K562 (cell line): ENCODE data around the gene SEC14L3. TPM values are rescaled to one million over a fixed set of nuclear protein-coding genes. Genes with fewer than 3 reads are reported as not detected.
A peak's percentile ranks its signal among the peaks of the same experiment; 100 is the strongest.

Experiments used
- ATF6 ChIP-seq: sonication (generic); formaldehyde crosslinking; IDR thresholded peaks from 2 replicates; pipeline ENCODE4 v1.4.0; 2020; ENCODE audit warnings: mild to moderate bottlenecking, missing genetic modification reagents
- BHLHE40 ChIP-seq: IDR thresholded peaks from 2 replicates; pipeline ENCODE4 v1.6.1; 2011; ENCODE audit warnings: low read length, improper control_type of control experiment
- CC2D1A ChIP-seq: fragments of 450-650 bp; IDR thresholded peaks from 2 replicates; pipeline ENCODE4 v1.6.1; 2017; ENCODE audit warnings: mild to moderate bottlenecking
- GATAD2A ChIP-seq: fragments of 450-650 bp; IDR thresholded peaks from 2 replicates; pipeline ENCODE4 v1.6.1; 2017
- ID3 ChIP-seq, 2 experiments: fragments of 250-450 bp in 1 of 2; fragments of 450-650 bp in 1 of 2; sonication (Bioruptor Pico) in 1 of 2; IDR thresholded peaks; 2 replicates each; pipeline versions ENCODE4 v1.6.1 to v1.8.0; 2016 to 2021; ENCODE audit warnings: mild to moderate bottlenecking in 2 of 2, moderate library complexity in 2 of 2, missing compliant biosample characterization in 1 of 2, missing genetic modification characterization in 1 of 2
- JUN ChIP-seq, 2 experiments: sonication (generic) in 1 of 2; formaldehyde crosslinking in 1 of 2; IDR thresholded peaks; 2 replicates each; pipeline versions ENCODE4 v1.6.1 to v1.8.0; 2012 to 2022; ENCODE audit warnings: borderline replicate concordance in 2 of 2, mild to moderate bottlenecking in 2 of 2, improper control_type of control experiment in 1 of 2, low read depth in 1 of 2, low read length in 1 of 2, missing genetic modification reagents in 1 of 2
- MAX ChIP-seq: sonication (generic); formaldehyde crosslinking; IDR thresholded peaks from 2 replicates; pipeline ENCODE4 v1.9.0; 2022; ENCODE audit warnings: mild to moderate bottlenecking, missing genetic modification reagents
- MCM3 ChIP-seq: fragments of 450-650 bp; IDR thresholded peaks from 2 replicates; pipeline ENCODE4 v1.6.1; 2016
- MIER1 ChIP-seq: fragments of 450-650 bp; IDR thresholded peaks from 2 replicates; pipeline ENCODE4 v1.6.1; 2016; ENCODE audit warnings: antibody characterized with exemption, mild to moderate bottlenecking, low read depth
- POLR3A ChIP-seq: IDR thresholded peaks from 2 replicates; pipeline ENCODE4 v1.6.1; 2011; ENCODE audit warnings: borderline replicate concordance, mild to moderate bottlenecking, moderate library complexity; ENCODE audit not compliant: insufficient read length, insufficient read depth; ENCODE audit errors: extremely low read depth
- RB1 ChIP-seq: fragments of 450-650 bp; IDR thresholded peaks from 2 replicates; pipeline ENCODE4 v1.6.1; 2017; ENCODE audit warnings: low read depth, mild to moderate bottlenecking
- THAP7 ChIP-seq: fragments of 250-450 bp; sonication (Bioruptor Pico); IDR thresholded peaks from 2 replicates; pipeline ENCODE4 v1.5.0; 2021
- USF2 ChIP-seq: sonication (generic); formaldehyde crosslinking; IDR thresholded peaks from 2 replicates; pipeline ENCODE4 v1.5.0; 2020; ENCODE audit warnings: missing genetic modification reagents
- ZBTB2 ChIP-seq: fragments of 450-650 bp; IDR thresholded peaks from 2 replicates; pipeline ENCODE4 v1.6.1; 2016; ENCODE audit warnings: antibody characterized with exemption
- ZEB2 ChIP-seq: fragments of 450-650 bp; IDR thresholded peaks from 2 replicates; pipeline ENCODE4 v1.6.1; 2016
- ZNF133 ChIP-seq: fragments of 250-450 bp; sonication (Bioruptor Pico); IDR thresholded peaks from 2 replicates; pipeline ENCODE4 v1.4.0; 2020; ENCODE audit warnings: mild to moderate bottlenecking
- ZNF324 ChIP-seq: fragments of 250-450 bp; sonication (Bioruptor Pico); IDR thresholded peaks from 2 replicates; pipeline ENCODE4 v1.4.0; 2020; ENCODE audit warnings: mild to moderate bottlenecking
- polyA plus RNA-seq, 8 experiments: library from polyadenylated mRNA; depleted of rRNA in 4 of 8; stranded (reverse) in 5 of 8; unstranded in 3 of 8; fragments of >200 nt; fragmentation: Nextera tagmentation in 2 of 8; fragmentation: Illumina TruSeq in 1 of 8; extraction: Ambion mirVana in 2 of 8; extraction: Trizol in 1 of 8; gene quantifications; 2 replicates each; pipeline versions ENCODE4 v1.2.1 to v1.2.3, GENCODE V29; 2011 to 2014; ENCODE audit warnings: inconsistent platforms in 1 of 8, missing spikeins in 1 of 8
- total RNA-seq, 7 experiments: library from RNA; depleted of rRNA in 6 of 7; stranded (reverse); fragments of >200 nt in 6 of 7; fragmentation: Illumina TruSeq in 2 of 7; extraction: Trizol in 2 of 7; gene quantifications; 2 replicates each; pipeline versions ENCODE4 v1.2.1 to v1.2.3, GENCODE V29; 2011 to 2021; ENCODE audit warnings: low replicate concordance in 1 of 7

SEC14L3 gene
- total and polyA plus RNA-seq, 9 of the 15 experiments (the other 6 are each of a cell fraction or from before 2014, with no cell fraction given), result not detected

GRCh38 chr22:30425616-30426387, 46.0 kb downstream of the SEC14L3 start, which contains the start of gene MTFP1 (continued):
- no peak for TF ChIP-seq ID3 (CRISPR knock-in tag; IDR thresholded peaks at IDR 0.05)
- no peak for TF ChIP-seq ID3 (tag; IDR thresholded peaks at IDR 0.05)
- no peak for TF ChIP-seq CC2D1A
- TF ChIP-seq GATAD2A, result no peak
- TF ChIP-seq ZBTB2, result no peak
- peak; percentile 52; the same call in 1 of the 2 replicates for TF ChIP-seq MAX
- TF ChIP-seq POLR3A, result no peak
- no peak for TF ChIP-seq ZNF133 (CRISPR knock-in tag)
- TF ChIP-seq ZNF324 (CRISPR knock-in tag), result no peak
- TF ChIP-seq MCM3, result no peak
- peak; percentile 28; the same call in 1 of the 2 replicates for TF ChIP-seq RB1
- TF ChIP-seq ZEB2, result no peak
- TF ChIP-seq USF2, result peak; percentile 40; the same call in 1 of the 2 replicates
- no peak for TF ChIP-seq JUN (IDR thresholded peaks at IDR 0.05; ENCODE audit: borderline replicate concordance, low read depth, low read length)
- TF ChIP-seq JUN (CRISPR knock-in tag; IDR thresholded peaks at IDR 0.05; ENCODE audit: borderline replicate concordance), result no peak
- TF ChIP-seq MIER1, result no peak
- no peak for TF ChIP-seq THAP7
- peak; percentile 65 for TF ChIP-seq BHLHE40
- TF ChIP-seq ATF6 (CRISPR knock-in tag), result no peak
